CD14-positive monocyte (primary cell): Measurements from ENCODE around the gene ZSWIM9. TPM values are rescaled to one million over a fixed set of nuclear protein-coding genes. Genes with fewer than 3 reads are reported as not detected.
A peak's percentile ranks its signal among the peaks of the same experiment; 100 is the strongest.
"Not testable (repeated sequence)": the region's sequence is repeated elsewhere in the genome, so short reads cannot be mapped to it uniquely, and the experiment has no call there.

Experiments
- DNase-seq, 3 donors: peaks; one replicate each; pipeline ENCODE4 v3.0.0-alpha.2; 2011 to 2022
- H2AFZ ChIP-seq: 2 replicates; pipeline ENCODE4 v1.6.0; 2012; ENCODE audit warnings: mild to moderate bottlenecking, low read depth, low read length, inconsistent platforms; ENCODE audit not compliant: insufficient read depth, poor library complexity, severe bottlenecking
- H3K27ac ChIP-seq, 2 donors: 1 replicate in 1 of 2; 2 replicates in 1 of 2; pipeline ENCODE4 v1.5.1; 2012 to 2013; ENCODE audit warnings: low read length in 2 of 2, control low read depth in 1 of 2, inconsistent platforms in 1 of 2, low read depth in 1 of 2, mild to moderate bottlenecking in 1 of 2
- H3K27me3 ChIP-seq, 2 donors: one replicate each; pipeline versions ENCODE4 v1.6.0 to v1.6.1; 2011 to 2013; ENCODE audit warnings: low read length in 2 of 2; ENCODE audit not compliant: control insufficient read depth in 2 of 2, insufficient read depth in 2 of 2
- H3K36me3 ChIP-seq, 2 donors: replicated peaks in 1 of 2; 1 replicate in 1 of 2; 2 replicates in 1 of 2; pipeline versions ENCODE4 v1.5.1 to v1.6.1; 2012 to 2013; ENCODE audit warnings: low read length in 2 of 2, control low read depth in 1 of 2, inconsistent platforms in 1 of 2, mild to moderate bottlenecking in 1 of 2; ENCODE audit not compliant: insufficient read depth in 2 of 2, control insufficient read depth in 1 of 2
- H3K4me1 ChIP-seq, 2 donors: 1 replicate in 1 of 2; 2 replicates in 1 of 2; pipeline versions ENCODE4 v1.5.1 to v1.6.1; 2012 to 2013; ENCODE audit warnings: low read length in 2 of 2, control low read depth in 1 of 2, inconsistent platforms in 1 of 2, mild to moderate bottlenecking in 1 of 2, moderate library complexity in 1 of 2; ENCODE audit not compliant: insufficient read depth in 2 of 2, control insufficient read depth in 1 of 2
- H3K4me2 ChIP-seq: replicated peaks from 2 replicates; pipeline ENCODE3; 2012; ENCODE audit warnings: low read length, moderate library complexity, mild to moderate bottlenecking; ENCODE audit not compliant: poor library complexity, severe bottlenecking; ENCODE audit errors: extremely low read depth
- H3K4me3 ChIP-seq, 3 experiments: fragments of 200-600 bp in 1 of 3; sonication (generic) in 1 of 3; replicated peaks in 1 of 3; 1 replicate in 2 of 3; 2 replicates in 1 of 3; pipeline ENCODE4 v1.5.1; 2011 to 2013; ENCODE audit warnings: low read length in 3 of 3, mild to moderate bottlenecking in 3 of 3, control low read depth in 2 of 3, low read depth in 2 of 3, inconsistent platforms in 1 of 3, moderate library complexity in 1 of 3
- H3K79me2 ChIP-seq: 2 replicates; pipeline ENCODE4 v1.6.0; 2012; ENCODE audit warnings: mild to moderate bottlenecking, control low read depth, inconsistent platforms, low read length, moderate library complexity; ENCODE audit not compliant: insufficient read depth
- H3K9ac ChIP-seq: 2 replicates; pipeline ENCODE4 v1.6.0; 2017; ENCODE audit warnings: low read length, mild to moderate bottlenecking; ENCODE audit not compliant: insufficient read depth, poor library complexity, severe bottlenecking
- H3K9me3 ChIP-seq, 2 donors: replicated peaks in 1 of 2; 1 replicate in 1 of 2; 2 replicates in 1 of 2; pipeline versions ENCODE4 v1.5.1 to v1.6.1; 2012 to 2013; ENCODE audit warnings: low read length in 2 of 2, control low read depth in 1 of 2; ENCODE audit not compliant: control insufficient read depth in 1 of 2, insufficient read depth in 1 of 2
- H4K20me1 ChIP-seq: 2 replicates; pipeline ENCODE4 v1.6.0; 2012; ENCODE audit warnings: mild to moderate bottlenecking, low read length, control low read depth, moderate library complexity; ENCODE audit not compliant: insufficient read depth
- H3K27ac Mint-ChIP-seq, 7 donors: one replicate each; pipeline ENCODE4 v1.8.0; 2020; ENCODE audit warnings: mild to moderate bottlenecking in 7 of 7, mixed read lengths in 7 of 7, moderate library complexity in 6 of 7, inconsistent platforms in 2 of 7
- H3K27me3 Mint-ChIP-seq, 3 donors: one replicate each; pipeline ENCODE4 v1.8.0; 2021 to 2022; ENCODE audit warnings: low read depth in 3 of 3, mild to moderate bottlenecking in 3 of 3, mixed read lengths in 3 of 3, moderate library complexity in 3 of 3, inconsistent platforms in 1 of 3
- H3K36me3 Mint-ChIP-seq, 2 donors: one replicate each; pipeline ENCODE4 v1.8.0; 2020; ENCODE audit warnings: mixed read lengths in 2 of 2, inconsistent platforms in 1 of 2, mild to moderate bottlenecking in 1 of 2
- H3K4me1 Mint-ChIP-seq: one replicate; pipeline ENCODE4 v1.8.0; 2020; ENCODE audit warnings: mild to moderate bottlenecking, mixed read lengths
- H3K4me3 Mint-ChIP-seq, 2 donors: one replicate each; pipeline ENCODE4 v1.8.0; 2020; ENCODE audit warnings: mild to moderate bottlenecking in 2 of 2, mixed read lengths in 2 of 2, moderate library complexity in 1 of 2
- H3K9me3 Mint-ChIP-seq, 7 donors: one replicate each; pipeline ENCODE4 v1.8.0; 2020 to 2022; ENCODE audit warnings: mixed read lengths in 7 of 7, mild to moderate bottlenecking in 6 of 7, moderate library complexity in 6 of 7, inconsistent platforms in 2 of 7
- CTCF ChIP-seq: fragments of 200-600 bp; IDR thresholded peaks from one replicate; pipeline ENCODE4 v1.8.0; 2022; ENCODE audit warnings: antibody characterized with exemption, mild to moderate bottlenecking
- WGBS: methylation state at CpG from one replicate; pipeline ENCODE4 v1.1.5; 2013; ENCODE audit warnings: missing lambda C conversion rate; ENCODE audit not compliant: insufficient coverage; 5-methylcytosine and 5-hydroxymethylcytosine counted together
- intact Hi-C, 2 donors: fragments of 100-400 bp; cut with micrococcal nuclease; formaldehyde crosslinking; loops; one replicate each; pipeline versions ENCODE4 v1.15.0 to v1.15.1; 2023
- polyA plus RNA-seq, 3 donors: library from polyadenylated mRNA; depleted of rRNA in 1 of 3; unstranded in 2 of 3; stranded (reverse) in 1 of 3; fragments of 300-500 nt in 2 of 3; fragments of >200 nt in 1 of 3; fragmentation: Illumina TruSeq in 2 of 3; gene quantifications; 1 replicate in 2 of 3; 2 replicates in 1 of 3; pipeline ENCODE4 v1.2.3, GENCODE V29; 2012 to 2021

ZSWIM9 gene
- polyA plus RNA-seq, 3 donors, result 0.28 to 2.5 (median 0.97) TPM

DNA sequence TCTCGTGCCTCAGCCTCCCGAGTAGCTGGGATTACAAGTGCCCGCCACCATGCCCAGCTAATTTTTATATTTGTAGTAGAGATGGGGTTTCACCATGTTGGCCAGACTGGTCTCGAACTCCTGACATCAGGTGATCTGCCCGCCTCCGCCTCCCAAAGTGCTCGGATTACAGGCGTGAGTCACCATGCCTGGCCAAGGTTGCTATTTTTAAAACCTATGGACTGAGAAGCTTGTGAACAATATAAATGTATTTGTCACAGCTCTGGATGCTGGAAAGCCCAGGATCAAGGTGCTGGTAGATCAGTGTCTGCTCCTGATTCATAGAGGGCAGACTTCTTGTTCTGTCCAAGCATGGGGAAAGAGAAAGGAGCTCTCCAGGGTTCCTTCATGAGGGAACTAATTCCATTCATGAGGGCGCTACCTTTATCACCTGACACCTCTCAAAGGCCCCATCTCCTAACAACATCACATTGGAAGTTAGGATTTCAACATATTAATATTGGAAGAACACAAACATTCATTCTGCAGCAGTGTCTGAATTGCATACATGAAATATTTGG lies 69.2 kb downstream of the ZSWIM9 start:
- no peak for DNase-seq
- H3K27me3 Mint-ChIP-seq, result no peaks in the 10 kb centered on the region
- Histone ChIP-seq H2AFZ (no peak overlapping the region), H3K9ac (no peak overlapping the region), H4K20me1 (peaks cover 60% of the 10 kb centered on the region), H3K27ac (peak overlapping the region in 1 of 2 donors; percentile 31), H3K4me1 (peaks cover 5 to 17% of the 10 kb centered on the region in 2 donors), H3K9me3 (no peaks in the 10 kb centered on the region), H3K4me2 (no peak overlapping the region), H3K36me3 (peaks cover 54 to 79% of the 10 kb centered on the region in 2 donors), H3K4me3 (no peak overlapping the region), H3K79me2 (peaks cover 53% of the 10 kb centered on the region), H3K27me3 (no peaks in the 10 kb centered on the region)
- peaks cover 0 to 1% (median 0%) of the 10 kb centered on the region in 7 donors for H3K9me3 Mint-ChIP-seq
- intact Hi-C loops, result no loop called here
- 95% methylated on average over 6 of the region's 9 CpGs for WGBS
- H3K4me1 Mint-ChIP-seq, result peaks cover 22% of the 10 kb centered on the region
- TF ChIP-seq CTCF, result no peak
- no peak overlapping the region for H3K4me3 Mint-ChIP-seq
- peaks cover 51 to 69% of the 10 kb centered on the region in 2 donors for H3K36me3 Mint-ChIP-seq
- H3K27ac Mint-ChIP-seq, result peak overlapping the region in 1 of 7 donors; percentile 60

DNA sequence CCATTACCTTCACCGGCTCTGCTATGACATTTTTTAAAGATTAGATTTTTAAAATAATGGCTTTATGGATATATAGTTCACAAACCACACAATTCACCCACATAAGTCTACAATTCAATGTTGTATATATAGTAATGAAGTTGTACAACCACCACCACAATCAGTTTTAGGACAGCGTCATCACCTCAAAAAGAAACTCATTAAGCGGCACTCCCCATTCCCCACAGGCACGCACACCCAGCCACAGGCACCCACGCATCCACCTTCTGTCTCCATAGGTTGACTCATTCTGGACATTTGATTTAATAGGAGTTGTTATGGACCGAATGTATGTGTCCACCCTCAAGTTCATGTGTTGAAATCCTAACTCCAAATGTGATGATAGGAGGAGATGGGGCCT lies 71.3 kb downstream of the ZSWIM9 start:
- H2AFZ ChIP-seq, H3K9ac ChIP-seq, H3K9me3 ChIP-seq, DNase-seq, H3K4me2 ChIP-seq, H3K4me3 ChIP-seq, H3K27me3 ChIP-seq, H3K4me3 Mint-ChIP-seq, H3K9me3 Mint-ChIP-seq, intact Hi-C loops, H3K27me3 Mint-ChIP-seq: not testable (repeated sequence)
- peaks cover 44% of the 10 kb centered on the region for H4K20me1 ChIP-seq
- 100% methylated on average over 1 of the region's 6 CpGs for WGBS
- H3K27ac Mint-ChIP-seq, result peak overlapping the region in 4 of 7 donors; percentile 30 to 85 (median 58)
- H3K79me2 ChIP-seq, result peaks cover 72% of the 10 kb centered on the region
- H3K4me1 Mint-ChIP-seq, result peaks cover 36% of the 10 kb centered on the region
- H3K36me3 ChIP-seq, result peaks cover 52 to 69% of the 10 kb centered on the region in 2 donors
- peaks cover 12 to 35% of the 10 kb centered on the region in 2 donors for H3K4me1 ChIP-seq
- peaks cover 58 to 65% of the 10 kb centered on the region in 2 donors for H3K36me3 Mint-ChIP-seq
- H3K27ac ChIP-seq, result peak overlapping the region in 1 of 2 donors; percentile 31
